Ammon's horn (tissue), 1 donor: ENCODE data around the gene DLL1.

Source experiments
- DNase-seq: peaks from one replicate; pipeline ENCODE4 v3.0.0-alpha.2; 2016; ENCODE audit warnings: low spot score

DLL1 gene

DNA sequence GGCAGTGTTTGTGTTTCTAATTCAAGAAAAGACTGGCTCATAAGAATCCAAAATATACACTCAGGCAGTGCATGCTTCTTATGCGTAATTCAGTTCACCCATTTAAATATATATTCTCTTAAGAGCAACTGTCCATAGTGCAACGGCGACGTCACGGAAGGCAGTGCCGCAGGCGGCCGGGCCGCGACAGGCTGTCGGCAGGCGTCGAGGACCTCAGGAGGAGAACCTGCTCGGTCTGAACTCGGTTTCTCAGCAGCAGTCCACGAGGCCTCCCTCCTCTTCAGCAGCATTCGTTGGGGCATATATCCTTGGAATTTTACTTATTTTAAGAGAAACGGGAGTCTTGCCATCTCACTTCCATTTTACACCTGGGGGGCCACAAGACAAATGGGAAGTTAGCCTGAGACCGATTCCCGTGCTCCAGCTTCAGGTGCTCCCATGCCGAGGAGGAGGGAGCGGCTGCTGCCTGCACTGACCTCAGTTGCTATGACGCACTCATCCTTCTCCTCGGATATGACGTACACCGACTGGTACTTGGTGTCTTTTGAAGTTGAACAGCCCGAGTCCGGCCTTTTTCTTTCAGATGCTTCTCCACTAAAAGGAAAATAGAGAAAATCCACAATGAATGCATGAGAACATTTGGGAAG is 8.2 kb downstream of the DLL1 start:
- no peak for DNase-seq

DNA sequence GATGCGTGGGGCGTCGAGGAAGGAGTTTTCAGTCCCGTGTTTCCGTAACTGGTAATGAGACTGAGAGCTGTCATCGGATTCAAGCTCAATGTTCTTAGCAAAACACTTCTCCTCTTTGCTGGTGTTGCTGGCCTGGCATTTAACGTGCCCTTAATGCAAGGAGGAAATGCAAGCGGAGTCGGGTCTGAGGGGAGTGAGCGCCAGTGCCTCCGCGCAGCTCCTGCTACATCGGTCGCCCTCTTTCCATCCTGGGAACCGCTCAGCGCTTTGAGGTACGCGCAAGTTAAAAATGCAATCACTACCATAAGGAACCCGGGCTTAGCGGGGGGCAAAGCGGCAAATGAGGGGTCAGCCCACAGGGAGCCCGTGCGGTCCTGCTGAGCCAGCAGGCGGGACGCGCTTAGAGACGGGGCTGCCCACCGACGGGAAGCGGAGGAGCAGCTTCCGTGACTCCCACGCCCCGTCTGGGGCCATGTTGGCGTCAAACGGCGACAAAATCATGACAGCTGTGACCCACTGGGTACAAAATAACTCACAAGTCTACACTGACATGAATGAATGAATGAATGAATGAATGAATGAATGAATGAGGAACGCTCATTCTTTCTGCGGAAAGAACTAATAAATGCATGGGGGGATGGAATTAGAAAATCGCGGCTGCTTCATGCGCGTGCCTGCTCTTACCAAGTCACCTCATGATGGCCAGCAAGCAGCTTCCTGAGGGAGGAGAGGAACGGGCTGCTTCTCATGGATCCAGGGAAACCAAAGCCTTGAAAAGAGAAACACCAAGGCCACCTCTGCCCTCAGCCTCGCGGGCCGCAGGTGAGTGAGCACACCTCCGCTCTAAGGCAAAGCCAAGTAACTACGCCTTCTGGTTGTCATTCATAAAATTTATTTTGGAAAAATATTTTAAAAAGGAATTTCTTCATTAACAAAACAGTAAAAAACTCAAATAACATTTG is 9.3 kb downstream of the DLL1 start:
- no peak for DNase-seq

DNA sequence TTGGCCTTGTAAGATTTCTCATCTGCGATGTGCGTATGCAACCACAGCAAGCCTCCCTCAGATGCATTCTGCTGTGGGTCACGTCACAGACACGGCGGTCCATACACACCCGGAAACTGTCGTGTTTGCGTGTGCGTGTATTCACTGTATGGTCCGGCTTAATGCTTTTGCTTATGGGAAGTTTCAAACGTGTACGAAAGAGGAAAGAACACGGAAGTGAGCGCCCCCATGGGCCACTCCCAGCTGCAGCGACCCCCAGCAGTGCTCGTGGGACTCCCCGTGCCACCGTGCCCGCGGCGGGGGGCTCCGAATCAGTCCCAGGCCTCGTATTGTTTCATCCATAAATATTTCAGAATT is 10.2 kb downstream of the DLL1 start:
- no peak for DNase-seq

DNA sequence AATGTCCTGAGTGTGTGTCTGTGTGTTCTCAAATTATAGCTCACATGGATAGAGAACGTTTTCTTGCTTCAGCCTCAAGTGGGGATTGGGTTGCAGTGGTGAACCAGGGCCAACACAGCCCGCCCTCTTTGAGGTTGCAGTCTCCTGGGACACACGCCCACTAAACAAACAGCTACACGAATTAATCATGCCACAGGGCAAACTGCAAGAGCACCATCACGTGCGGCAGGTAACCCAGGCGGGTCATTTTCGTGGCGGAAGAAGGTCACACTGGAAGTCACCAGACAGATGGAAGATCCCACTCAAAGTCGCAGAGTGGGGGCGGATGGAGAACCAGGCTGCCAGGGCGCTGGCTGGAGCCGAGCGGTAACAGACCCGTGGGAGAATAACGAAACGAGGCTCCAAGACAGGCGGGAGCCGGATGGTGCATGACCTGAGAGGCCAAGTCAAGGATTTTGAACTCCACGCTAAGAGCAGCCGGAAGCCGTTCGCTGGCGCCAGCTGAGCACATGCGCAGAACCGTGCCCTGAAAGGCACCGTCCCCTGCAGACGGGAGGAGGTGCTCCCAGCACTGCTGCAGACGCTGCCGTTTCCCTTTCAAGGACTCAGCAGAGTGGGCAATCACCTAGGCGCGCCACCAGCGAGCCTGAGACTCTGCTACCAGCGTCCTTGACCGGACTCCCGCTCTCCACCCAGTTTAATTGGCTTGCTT is 10.7 kb downstream of the DLL1 start:
- no peak for DNase-seq

DNA sequence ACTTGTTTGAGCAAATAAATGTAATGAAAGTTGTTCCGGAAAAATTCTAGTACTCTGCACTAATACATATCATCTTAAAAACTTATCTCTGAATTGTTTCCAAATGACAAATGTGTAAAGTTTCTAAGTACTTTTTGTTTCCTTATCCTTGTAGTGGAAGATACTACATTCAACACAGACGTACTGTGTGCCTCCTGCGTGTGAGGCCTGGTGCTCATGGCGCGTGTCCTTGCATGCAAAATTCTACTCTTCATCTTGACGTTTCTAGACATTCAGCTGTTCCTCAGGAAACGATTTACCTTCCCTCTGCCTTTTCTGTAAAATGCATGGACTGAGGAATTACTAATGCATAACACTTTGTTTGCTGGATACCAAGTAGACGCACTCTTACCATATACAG is 11.5 kb downstream of the DLL1 start:
- no peak for DNase-seq

DNA sequence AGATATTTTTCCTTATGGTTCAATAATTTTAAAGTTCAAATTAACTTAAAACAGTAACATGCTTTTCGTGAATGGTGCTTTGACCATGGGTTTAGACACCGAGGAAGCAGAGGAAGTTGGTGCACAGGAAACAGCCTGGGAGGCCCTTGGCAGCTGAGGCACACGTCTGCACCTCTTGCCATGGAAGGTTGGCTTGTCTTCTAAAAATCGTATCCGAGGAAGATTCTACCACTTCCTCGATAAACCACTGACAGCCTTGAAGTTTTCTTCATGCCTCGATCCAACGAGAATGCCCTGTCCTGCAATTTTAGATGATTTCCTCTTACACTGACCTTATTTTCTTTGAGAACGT is 12.2 kb downstream of the DLL1 start:
- DNase-seq, result no peak

DNA sequence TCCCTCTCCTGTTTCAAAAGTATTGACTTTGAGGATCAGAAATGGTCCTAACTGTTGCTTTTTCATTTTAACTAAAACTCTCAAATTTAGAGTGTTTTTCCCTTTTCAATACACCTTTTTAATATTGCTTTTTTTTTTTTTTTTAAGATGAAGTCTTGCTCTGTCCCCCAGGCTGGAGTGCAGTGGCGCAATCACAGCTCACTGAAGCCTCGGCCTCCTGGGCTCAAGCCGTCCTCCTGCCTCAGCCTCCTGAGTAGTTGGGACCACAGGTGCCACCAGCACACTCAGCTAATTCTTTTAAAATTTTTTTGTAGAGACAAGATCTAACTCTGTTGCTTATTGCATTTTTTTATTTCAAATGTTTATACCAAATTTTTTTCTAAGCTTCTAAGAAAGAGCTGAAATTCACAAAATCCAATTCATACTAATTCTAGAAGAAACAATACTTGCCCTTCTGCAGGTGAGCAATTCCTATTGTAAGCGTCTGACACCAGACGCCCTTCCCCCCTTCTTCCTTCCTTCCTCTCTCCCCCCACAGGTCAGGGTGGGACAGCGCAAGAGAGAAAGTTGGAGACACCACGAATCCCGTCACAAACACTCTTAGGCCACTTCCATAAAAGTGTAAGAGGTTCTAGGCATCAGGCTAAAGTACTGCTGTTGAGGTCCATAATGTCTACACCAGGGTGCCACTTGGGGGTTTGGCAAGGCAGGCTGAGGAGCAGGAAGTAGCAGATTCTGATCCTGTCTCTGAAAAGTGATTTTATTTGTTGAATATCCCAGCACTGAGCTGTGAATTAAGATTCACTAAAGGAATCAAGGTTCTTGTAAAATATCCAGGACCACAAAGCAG is 12.8 kb downstream of the DLL1 start:
- no peak for DNase-seq

DNA sequence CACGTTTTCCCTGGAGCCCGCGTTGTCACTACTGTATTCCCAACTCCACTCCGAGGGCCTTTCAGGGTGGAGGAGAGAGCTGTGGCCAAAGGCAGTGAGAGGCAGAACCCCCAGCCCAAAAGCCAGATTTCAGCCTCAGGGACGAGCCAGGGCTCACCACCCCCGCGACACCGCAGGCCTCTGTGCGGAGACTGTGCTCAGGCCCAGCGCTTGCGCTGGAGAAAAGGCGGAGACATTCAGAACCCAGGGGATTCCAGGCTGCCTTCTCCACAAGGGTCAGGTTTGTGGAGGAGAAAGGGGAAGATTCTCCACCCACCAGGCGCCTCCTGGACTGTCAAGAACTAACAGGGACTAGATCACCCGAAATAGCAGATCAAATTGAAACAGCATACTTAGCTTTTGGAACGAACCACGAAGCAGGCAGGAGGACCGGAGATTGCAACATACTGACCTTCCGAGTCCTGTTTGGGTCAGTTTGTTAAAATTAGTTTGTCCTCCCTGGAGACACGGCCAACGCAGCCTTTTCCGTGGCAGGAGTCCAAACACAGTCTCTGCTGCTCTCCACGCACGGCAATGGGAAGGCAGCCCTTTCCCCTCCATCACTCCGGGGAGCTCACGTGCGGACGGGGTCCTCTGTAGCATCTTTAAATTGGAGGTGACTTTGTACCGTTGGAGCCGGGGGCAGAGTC is 14.4 kb downstream of the DLL1 start:
- no peak for DNase-seq

DNA sequence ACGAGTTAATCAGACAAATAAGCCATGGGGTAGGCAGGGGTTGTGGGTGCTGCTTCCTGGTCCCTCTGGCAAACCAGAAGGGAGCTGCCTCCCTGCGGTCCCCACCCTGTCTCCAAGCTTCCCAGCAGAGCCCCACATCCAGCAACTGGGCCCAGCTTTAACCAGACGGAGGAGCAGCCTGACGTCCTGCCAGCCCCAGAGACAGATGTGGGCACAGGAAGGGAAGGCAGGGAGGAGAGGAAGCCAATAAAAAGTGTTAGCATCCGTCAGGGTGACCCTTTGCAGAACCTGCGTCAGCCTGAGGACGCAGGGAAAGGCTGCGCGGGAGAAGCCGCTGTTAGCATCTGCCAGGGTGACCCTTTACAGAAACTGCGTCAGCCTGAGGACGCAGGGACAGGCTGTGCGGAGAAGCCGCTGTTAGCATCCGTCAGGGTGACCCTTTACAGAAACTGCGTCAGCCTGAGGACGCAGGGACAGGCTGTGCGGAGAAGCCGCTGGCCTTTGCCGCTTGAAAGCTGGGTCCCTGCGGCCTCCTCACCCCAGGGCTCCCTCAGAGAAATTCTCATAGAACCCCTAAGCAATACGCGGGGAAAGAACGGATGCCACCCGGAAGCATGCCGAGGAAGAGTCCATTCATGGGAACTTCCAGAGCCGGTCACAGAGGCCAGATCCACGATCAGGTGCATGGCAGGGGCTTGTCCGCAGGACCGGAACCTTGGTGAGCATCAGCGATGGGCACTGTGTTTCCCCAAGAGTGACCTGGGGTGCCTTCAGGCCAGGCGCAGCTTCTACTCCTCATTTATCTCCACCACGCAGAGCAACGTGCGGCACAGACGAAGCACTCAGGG is 15.9 kb downstream of the DLL1 start:
- DNase-seq, result no peak

DNA sequence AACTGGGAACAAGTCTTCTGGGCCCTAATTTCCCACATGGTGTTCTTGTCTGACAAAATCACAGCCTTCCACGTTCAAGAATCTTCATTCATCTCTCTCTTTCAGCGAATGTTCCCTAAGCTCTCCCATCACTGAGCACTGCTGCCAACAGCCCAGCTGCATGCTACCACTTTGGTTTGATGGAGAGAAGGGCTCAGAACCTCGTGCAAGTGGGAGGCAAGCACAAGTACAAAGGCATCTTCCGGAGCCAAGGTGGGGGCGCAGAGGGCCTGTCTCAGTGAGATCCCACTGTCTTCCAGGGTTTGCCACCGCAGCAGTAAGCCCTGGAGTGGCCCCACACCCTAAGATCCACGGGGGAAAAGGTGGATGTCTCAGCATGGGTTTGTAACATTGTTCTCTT is 17.2 kb downstream of the DLL1 start:
- no peak for DNase-seq

DNA sequence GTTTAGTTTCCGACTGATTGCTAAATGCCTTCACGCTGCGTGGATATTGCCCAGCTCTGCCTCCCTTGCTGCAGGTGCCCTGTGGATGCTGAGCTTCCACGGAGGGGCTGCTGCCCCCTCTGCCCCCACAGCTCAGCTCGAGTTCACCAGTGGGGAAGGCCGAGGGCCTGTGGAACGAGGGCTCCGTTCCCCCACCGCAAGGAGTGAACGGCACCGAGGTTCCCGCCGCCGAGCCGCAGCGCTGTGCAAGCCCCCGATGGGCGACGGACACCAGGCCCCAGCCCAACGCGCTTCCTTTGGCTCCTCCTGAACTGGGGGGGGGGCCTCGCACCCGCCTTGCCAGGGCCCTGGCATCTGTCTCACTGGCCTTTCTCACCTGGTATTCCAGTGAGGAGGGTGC is 17.7 kb downstream of the DLL1 start:
- no peak for DNase-seq

DNA sequence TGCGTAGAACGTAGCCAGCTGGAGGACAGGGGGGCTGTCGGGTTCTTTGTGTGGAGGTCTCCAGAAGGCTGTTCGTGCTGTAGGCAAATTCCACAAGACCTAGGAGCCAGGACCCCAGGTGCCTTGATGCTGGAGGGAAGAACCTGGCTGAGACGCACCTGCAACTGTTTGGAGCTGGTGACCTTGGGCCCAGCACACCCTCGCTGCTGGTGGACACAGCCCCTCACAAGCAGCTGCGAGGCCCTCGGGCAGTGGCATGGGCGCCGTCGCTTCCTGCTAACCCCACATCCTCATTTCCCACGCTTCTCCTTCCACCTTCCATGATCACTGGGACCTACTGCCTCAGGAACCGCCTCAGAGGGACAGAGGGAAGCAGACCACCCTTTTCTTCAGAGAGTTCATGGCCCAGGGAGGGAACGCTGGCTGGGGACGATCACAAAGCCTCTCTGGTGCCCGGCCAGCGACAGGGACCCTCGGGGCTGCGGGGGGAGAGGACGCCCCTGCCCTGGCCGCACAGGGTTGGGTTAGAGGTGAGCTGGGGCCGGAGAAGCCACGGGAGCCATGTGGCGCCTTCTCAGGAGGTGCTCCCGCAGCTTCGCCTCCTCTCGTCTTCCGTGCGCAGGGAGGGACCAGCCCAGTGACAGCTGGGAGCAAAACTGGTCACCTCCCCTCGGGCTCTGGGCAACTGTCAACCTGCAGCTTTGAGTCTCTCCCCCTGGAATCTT is 18.4 kb downstream of the DLL1 start:
- no peak for DNase-seq

DNA sequence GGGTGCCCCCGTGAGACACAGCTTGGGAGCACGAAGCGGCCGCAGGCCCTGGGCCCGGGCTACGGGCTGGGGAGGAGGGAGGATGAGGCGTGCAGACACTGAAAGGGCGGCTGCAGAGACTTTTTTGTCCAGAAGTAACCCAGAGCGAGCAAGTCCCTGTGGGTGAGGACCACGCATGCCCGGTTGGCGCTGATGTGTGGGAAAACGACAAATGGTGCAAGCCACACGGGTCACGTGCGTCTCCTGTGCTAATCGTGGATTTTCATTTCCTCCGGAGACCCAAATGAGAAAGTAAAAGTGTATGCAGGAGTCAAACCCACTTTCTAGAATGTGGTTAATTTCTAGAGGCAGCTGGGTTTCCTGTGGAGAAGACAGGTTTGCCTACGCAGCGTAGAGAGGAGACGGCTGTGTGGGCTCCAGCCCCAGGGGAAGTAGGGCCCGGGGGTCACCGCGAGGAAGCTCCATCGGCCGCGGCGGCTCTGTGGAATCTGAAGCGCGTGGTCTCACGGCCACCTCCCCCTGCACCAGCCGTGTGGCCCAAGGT is 19.0 kb downstream of the DLL1 start:
- no peak for DNase-seq

DNA sequence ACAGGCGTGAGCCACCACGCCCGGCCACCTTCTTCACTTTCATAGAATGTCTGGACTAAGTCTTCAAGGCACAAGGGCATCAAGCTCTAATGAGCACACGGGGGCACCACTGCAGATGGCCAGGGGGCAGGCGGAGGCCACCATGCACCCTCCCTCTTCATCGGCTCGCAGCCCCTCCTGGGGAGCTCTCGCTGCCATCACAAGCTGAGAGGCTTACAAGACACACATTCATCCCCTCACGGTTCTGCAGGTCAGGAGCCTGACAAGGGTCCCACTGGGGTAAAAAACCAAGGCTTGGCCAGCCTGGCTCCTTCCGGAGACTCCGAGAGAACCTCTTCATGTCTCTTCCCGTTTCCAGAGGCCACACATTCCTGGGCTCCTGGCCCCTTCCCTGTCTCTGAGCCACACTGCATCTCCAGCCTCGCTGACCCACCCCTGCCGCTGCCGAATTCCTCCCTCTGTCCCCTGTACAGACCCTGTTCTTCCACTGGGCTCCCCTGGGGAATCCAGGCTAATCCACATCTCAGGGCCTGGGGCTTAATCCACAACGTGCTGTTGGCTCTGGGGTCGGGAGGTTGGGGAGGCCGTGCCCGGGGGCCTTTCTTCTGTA is 19.8 kb downstream of the DLL1 start:
- no peak for DNase-seq

DNA sequence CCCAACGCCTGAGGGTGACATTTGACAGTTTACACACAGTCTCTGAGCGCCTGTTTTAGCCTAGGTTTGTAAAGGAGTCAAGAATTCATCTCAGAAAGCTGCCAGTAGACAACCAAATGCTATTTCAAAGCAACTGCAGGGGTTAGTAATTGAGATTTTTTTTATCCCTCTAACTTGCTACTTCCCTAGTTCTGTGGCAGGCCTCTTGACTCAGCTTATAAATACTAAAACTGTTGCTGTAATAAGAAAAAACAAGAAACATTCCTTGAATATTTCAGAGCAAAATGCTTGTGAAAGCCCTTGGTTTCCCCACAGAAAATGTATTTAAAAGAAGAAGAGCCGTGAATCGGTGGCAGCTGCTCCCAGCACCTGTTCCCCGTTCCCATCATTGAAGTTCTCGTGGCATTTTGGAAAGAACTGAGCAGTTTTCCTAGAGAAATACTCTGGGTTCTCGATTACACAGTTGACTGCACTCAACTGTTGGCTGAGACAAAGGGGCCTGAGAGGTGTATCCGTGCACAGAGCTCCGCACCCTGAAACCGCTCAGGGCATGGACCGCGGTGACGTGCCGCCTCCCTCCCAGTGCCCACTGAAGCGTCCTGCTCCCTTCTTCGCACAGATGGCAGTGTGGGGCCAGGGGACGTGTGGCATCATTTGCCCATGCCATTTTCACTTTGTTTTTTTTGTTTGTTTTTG is 20.9 kb downstream of the DLL1 start:
- DNase-seq, result no peak

DNA sequence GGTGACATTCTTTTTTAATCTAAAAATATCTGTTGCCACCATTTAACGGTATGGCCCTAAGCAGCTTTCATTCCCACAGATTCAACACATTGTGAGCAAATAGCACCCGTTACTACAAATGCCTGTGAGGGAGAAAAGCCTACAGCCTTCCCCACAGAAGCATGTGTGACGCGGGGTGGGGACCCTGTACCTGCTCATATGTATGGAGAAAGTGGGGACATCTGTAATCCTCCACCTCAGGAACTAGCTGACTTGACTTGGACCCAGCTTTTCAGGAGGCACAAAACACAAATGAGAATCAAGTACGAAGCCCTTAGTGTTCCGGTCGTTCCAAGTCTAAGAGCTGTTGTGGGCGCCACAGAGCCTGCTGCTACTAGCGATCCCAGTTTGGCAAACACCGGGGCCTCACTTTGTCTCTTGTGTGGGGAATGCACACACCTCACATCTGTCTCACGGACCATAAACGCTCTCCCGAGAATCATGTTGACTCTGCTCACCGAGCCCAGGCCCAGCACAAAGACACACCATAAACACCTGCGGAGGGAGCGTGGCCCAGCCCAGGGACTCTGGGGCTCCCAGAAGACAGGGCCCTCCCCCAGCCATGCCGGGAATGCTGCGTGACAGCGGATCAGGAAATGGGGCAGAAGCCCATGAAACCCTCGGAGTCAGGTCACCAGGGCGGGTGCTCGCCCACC is 21.6 kb downstream of the DLL1 start:
- DNase-seq, result no peak

DNA sequence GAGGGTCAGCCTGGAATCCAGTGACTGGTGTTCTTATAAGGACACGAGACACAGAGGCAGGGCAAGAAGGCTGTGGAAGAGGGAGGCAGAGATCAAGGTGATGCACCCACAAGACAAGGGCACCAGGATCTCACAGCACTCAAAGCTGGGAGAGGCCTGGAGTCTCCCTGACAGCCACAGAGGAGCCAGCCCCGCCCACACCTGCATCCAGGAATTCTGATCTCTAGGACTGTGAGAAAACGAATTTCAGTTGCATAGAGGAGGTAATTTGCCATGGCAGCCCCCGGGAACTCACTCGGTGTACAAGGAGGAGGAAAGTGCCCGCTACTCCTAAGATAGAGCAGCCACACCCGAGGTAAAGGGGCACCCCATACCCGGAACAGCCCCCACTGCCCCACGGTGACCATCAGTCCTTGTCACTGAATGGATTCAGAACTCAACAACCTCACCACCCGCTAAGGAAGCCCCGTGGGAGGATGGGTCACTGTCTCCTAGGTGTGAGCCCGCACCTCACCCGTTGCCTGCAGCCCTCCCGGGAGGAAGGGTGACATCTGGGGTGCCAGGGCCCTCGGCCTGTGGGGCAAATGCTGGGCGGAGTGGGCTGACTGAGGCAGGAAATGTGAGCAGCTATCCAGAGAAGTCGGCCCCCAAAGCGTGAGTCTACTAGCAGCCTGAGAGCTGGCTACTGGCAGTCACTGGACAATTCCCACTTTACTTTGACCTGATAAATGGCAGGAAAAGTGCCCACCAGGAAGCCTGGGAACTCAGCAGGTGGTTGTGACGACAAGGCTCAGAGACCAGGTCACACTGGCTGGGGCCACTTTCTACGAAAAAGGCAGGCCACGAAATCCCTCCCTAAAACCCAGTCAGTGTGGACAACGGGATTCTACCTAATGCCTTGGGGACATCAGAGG is 22.4 kb downstream of the DLL1 start:
- DNase-seq, result no peak
